K562 (cell line): ENCODE data around the gene ALS2CL. TPM values are rescaled to one million over a fixed set of nuclear protein-coding genes. Genes with fewer than 3 reads are reported as not detected.

Source experiments
- ATAC-seq: fragments of 200-7000 bp; cut with Tn5 transposase; 3 replicates; pipeline ENCODE4 v1.9.1; 2020; ENCODE audit warnings: moderate library complexity
- BruUV-seq: library from RNA; stranded (reverse); fragments of 400-500 nt; replicated peaks from 2 replicates; lab custom pipeline; 2021; lab: Mats Ljungman, UMichigan
- CTCF ChIA-PET: fragments of 300-600 bp; formaldehyde crosslinking; extraction: SDS; loops from one replicate; lab custom pipeline; 2021; ENCODE audit warnings: low intra/inter-chr PET ratio; lab: Yijun Ruan, JAX
- POLR2A ChIA-PET: fragments of 300-600, 350-650 bp; sonication (Branson Sonifier 250); formaldehyde crosslinking; extraction: SDS; loops from one replicate; lab custom pipeline; 2021; ENCODE audit warnings: antibody characterized with exemption, inconsistent platforms; lab: Yijun Ruan, JAX
- DNase-seq, 4 experiments: peaks; one replicate each; pipeline versions ENCODE4 v3.0.0 to v3.0.0-alpha.2; 2011 to 2018; ENCODE audit warnings: low spot score in 3 of 4, mixed read lengths in 3 of 4; ENCODE audit errors: extremely low read depth in 1 of 4
- FAIRE-seq: peaks from 2 replicates; lab custom pipeline; 2011; peaks lifted over from hg19 to GRCh38; lab: Jason Lieb, UNC
- H2AFZ ChIP-seq: 2 replicates; pipeline ENCODE4 v1.6.0; 2011; ENCODE audit warnings: low read depth, low read length, control low read depth, inconsistent platforms
- H3K27ac ChIP-seq: fragments of 200-600 bp; 3 replicates; pipeline ENCODE4 v1.8.0; 2011; ENCODE audit warnings: low read depth, mild to moderate bottlenecking, control low read depth, inconsistent platforms, low read length, moderate library complexity, mixed read lengths; ENCODE audit errors: extremely low read depth
- H3K27me3 ChIP-seq, 2 experiments: fragments of 300-600 bp in 1 of 2; 2 replicates in 1 of 2; 3 replicates in 1 of 2; pipeline versions ENCODE4 v1.6.0 to v1.8.0; 2011; ENCODE audit warnings: inconsistent platforms in 2 of 2, low read length in 2 of 2, mild to moderate bottlenecking in 1 of 2, mixed read lengths in 1 of 2, moderate library complexity in 1 of 2; ENCODE audit not compliant: control insufficient read depth in 2 of 2, insufficient read depth in 2 of 2
- H3K36me3 ChIP-seq: fragments of 300-600 bp; 3 replicates; pipeline ENCODE4 v1.8.0; 2011; ENCODE audit warnings: mild to moderate bottlenecking, low read length, inconsistent platforms; ENCODE audit not compliant: control insufficient read depth, insufficient read depth
- H3K4me1 ChIP-seq, 2 experiments: fragments of 200-600 bp in 1 of 2; replicated peaks in 1 of 2; 2 replicates in 1 of 2; 3 replicates in 1 of 2; pipeline versions ENCODE4 v1.5.1 to v1.8.0; 2011; ENCODE audit warnings: inconsistent platforms in 2 of 2, low read length in 2 of 2, mild to moderate bottlenecking in 1 of 2, mixed read lengths in 1 of 2, moderate library complexity in 1 of 2; ENCODE audit not compliant: control insufficient read depth in 2 of 2, insufficient read depth in 2 of 2
- H3K4me2 ChIP-seq: 2 replicates; pipeline ENCODE4 v1.6.1; 2011; ENCODE audit warnings: low read length, control low read depth, inconsistent platforms, mixed read lengths; ENCODE audit not compliant: insufficient read depth
- H3K4me3 ChIP-seq: fragments of 200-600 bp; sonication (generic), shearing (Covaris generic); 2 replicates; pipeline ENCODE4 v1.5.1; 2016; ENCODE audit warnings: control low read depth, inconsistent platforms
- H3K79me2 ChIP-seq: fragments of 200-600 bp; 3 replicates; pipeline ENCODE4 v1.8.0; 2011; ENCODE audit warnings: low read length, inconsistent platforms; ENCODE audit not compliant: control insufficient read depth, insufficient read depth
- H3K9ac ChIP-seq, 2 experiments: 2 replicates each; pipeline versions ENCODE4 v1.6.0 to v1.6.1; 2011; ENCODE audit warnings: low read depth in 2 of 2, low read length in 2 of 2, control low read depth in 1 of 2, inconsistent platforms in 1 of 2, mild to moderate bottlenecking in 1 of 2, mixed read lengths in 1 of 2; ENCODE audit not compliant: insufficient read depth in 1 of 2
- H3K9me1 ChIP-seq: one replicate; pipeline ENCODE4 v1.6.0; 2011; ENCODE audit warnings: inconsistent platforms, mild to moderate bottlenecking, low read length, moderate library complexity; ENCODE audit not compliant: control insufficient read depth, insufficient read depth
- H3K9me3 ChIP-seq: replicated peaks from 2 replicates; pipeline ENCODE4 v1.5.1; 2011; ENCODE audit warnings: low read depth, low read length, inconsistent platforms; ENCODE audit not compliant: control insufficient read depth, insufficient read depth
- H4K20me1 ChIP-seq: replicated peaks from 2 replicates; pipeline ENCODE4 v1.6.1; 2011; ENCODE audit warnings: low read length, inconsistent platforms, mixed read lengths; ENCODE audit not compliant: control insufficient read depth, insufficient read depth
- HSF4 ChIP-seq: fragments of 250-450 bp; sonication (Bioruptor Pico); IDR thresholded peaks from 2 replicates; pipeline ENCODE4 v2.1.2; 2022; ENCODE audit warnings: mild to moderate bottlenecking, moderate library complexity, borderline replicate concordance
- MTA2 ChIP-seq: fragments of 450-650 bp; IDR thresholded peaks from 2 replicates; pipeline ENCODE4 v1.6.1; 2016; ENCODE audit warnings: low read depth
- SAFB2 ChIP-seq: fragments of 200-400 bp; formaldehyde crosslinking; IDR thresholded peaks from 2 replicates; pipeline ENCODE4 v1.6.1; 2018; ENCODE audit warnings: borderline replicate concordance, low read length, low read depth, moderate library complexity; ENCODE audit not compliant: severe bottlenecking
- XRCC3 ChIP-seq: fragments of 450-650 bp; IDR thresholded peaks from 2 replicates; pipeline ENCODE4 v1.6.1; 2017; ENCODE audit warnings: mild to moderate bottlenecking, moderate library complexity
- ZNF431 ChIP-seq: sonication (generic); formaldehyde crosslinking; IDR thresholded peaks from 2 replicates; pipeline ENCODE4 v1.8.0; 2022; ENCODE audit warnings: mild to moderate bottlenecking, missing genetic modification reagents
- ZNF766 ChIP-seq: fragments of 200-800 bp; sonication (Bioruptor generic); conservative IDR thresholded peaks from 2 replicates; pipeline ENCODE4 v1.6.1; 2016; ENCODE audit warnings: missing genetic modification characterization, missing compliant biosample characterization
- WGBS: fragments of 100-300 bp; shearing (Covaris generic); methylation state at CpG from one replicate; pipeline ENCODE4 v1.1.6; 2016; ENCODE audit warnings: low coverage, mixed read lengths; ENCODE audit not compliant: insufficient coverage; ENCODE audit errors: missing lambda C conversion rate; 5-methylcytosine and 5-hydroxymethylcytosine counted together
- in situ Hi-C: fragments of 300-500 bp; cut with MboI; formaldehyde crosslinking; loops from 4 replicates; pipeline ENCODE4 v1.15.0; 2018; ENCODE audit warnings: inconsistent platforms, mixed read lengths
- intact Hi-C: fragments of 100-400 bp; cut with micrococcal nuclease; formaldehyde crosslinking; loops from 2 replicates; pipeline ENCODE4 v1.14.2; 2022
- polyA plus RNA-seq, 8 experiments: library from polyadenylated mRNA; depleted of rRNA in 4 of 8; stranded (reverse) in 5 of 8; unstranded in 3 of 8; fragments of >200 nt; fragmentation: Nextera tagmentation in 2 of 8; fragmentation: Illumina TruSeq in 1 of 8; extraction: Ambion mirVana in 2 of 8; extraction: Trizol in 1 of 8; gene quantifications; 2 replicates each; pipeline versions ENCODE4 v1.2.1 to v1.2.3, GENCODE V29; 2011 to 2014; ENCODE audit warnings: inconsistent platforms in 1 of 8, missing spikeins in 1 of 8
- total RNA-seq, 7 experiments: library from RNA; depleted of rRNA in 6 of 7; stranded (reverse); fragments of >200 nt in 6 of 7; fragmentation: Illumina TruSeq in 2 of 7; extraction: Trizol in 2 of 7; gene quantifications; 2 replicates each; pipeline versions ENCODE4 v1.2.1 to v1.2.3, GENCODE V29; 2011 to 2021; ENCODE audit warnings: low replicate concordance in 1 of 7
- TF ChIP-seq, protein P1 (sequence below): sonication (generic); formaldehyde crosslinking; IDR thresholded peaks from 2 replicates; pipeline ENCODE4 v1.8.1; 2023; ENCODE audit warnings: mild to moderate bottlenecking, missing genetic modification reagents, moderate library complexity
- TF ChIP-seq, protein P2 (sequence below): sonication (generic); formaldehyde crosslinking; IDR thresholded peaks from 2 replicates; pipeline ENCODE4 v1.8.0; 2022; ENCODE audit warnings: mild to moderate bottlenecking, missing genetic modification reagents
- TF ChIP-seq, protein P3 (sequence below): fragments of 450-650 bp; formaldehyde crosslinking; IDR thresholded peaks from 2 replicates; pipeline ENCODE4 v1.4.0; 2020; ENCODE audit warnings: mild to moderate bottlenecking

The ALS2CL gene
- total and polyA plus RNA-seq, 9 of the 15 experiments (the other 6 are each of a cell fraction or from before 2014, with no cell fraction given): 0.03 to 0.13 (median 0.05) TPM; not detected in 3

DNA sequence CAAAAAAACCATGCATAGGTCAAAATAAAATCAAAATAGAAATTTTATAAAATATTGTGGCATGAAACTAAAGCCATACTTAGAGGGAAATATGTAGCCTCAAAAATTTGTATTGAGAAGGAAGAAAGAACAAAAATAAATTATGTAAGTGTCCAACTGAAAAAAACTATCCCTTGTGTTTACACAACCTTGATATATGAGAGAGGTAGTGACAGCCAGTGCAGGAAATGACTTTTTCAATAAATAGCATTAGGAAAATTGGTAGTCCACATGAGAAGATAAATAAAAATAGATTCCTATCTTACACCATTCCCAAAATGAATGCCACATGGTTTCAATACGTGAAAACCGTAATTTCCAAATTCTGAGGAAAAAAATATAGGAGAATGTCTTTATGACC, 37.3 kb upstream of the ALS2CL start:
- 0% methylated on average over 2 of the region's 2 CpGs for WGBS
- Histone ChIP-seq H3K36me3 (no peaks in the 10 kb centered on the region), H2AFZ (no peak overlapping the region), H3K9me1 (no peaks in the 10 kb centered on the region), H3K4me1 (0 out of 5 replicates have a peak, but pooled peaks cover 0 to 4% of the 10 kb centered on the region in 2 experiments), H3K9me3 (no peaks in the 10 kb centered on the region), H3K4me3 (no peak overlapping the region)
- in situ Hi-C loops: no loop called here
- DNase-seq (no peak), FAIRE-seq (no peak), ATAC-seq (no peak)
- intact Hi-C loops: no loop called here
- BruUV-seq: no TSS peak
- no peak for TF ChIP-seq MTA2
- TF ChIP-seq XRCC3: no peak
- TF ChIP-seq SAFB2: no peak
- TF ChIP-seq, protein P1, sequence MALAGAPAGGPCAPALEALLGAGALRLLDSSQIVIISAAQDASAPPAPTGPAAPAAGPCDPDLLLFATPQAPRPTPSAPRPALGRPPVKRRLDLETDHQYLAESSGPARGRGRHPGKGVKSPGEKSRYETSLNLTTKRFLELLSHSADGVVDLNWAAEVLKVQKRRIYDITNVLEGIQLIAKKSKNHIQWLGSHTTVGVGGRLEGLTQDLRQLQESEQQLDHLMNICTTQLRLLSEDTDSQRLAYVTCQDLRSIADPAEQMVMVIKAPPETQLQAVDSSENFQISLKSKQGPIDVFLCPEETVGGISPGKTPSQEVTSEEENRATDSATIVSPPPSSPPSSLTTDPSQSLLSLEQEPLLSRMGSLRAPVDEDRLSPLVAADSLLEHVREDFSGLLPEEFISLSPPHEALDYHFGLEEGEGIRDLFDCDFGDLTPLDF: no peak
- TF ChIP-seq ZNF431: no peak
- TF ChIP-seq, protein P2, sequence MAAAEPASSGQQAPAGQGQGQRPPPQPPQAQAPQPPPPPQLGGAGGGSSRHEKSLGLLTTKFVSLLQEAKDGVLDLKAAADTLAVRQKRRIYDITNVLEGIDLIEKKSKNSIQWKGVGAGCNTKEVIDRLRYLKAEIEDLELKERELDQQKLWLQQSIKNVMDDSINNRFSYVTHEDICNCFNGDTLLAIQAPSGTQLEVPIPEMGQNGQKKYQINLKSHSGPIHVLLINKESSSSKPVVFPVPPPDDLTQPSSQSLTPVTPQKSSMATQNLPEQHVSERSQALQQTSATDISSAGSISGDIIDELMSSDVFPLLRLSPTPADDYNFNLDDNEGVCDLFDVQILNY: no peak
- TF ChIP-seq HSF4: no peak
- TF ChIP-seq, protein P3, sequence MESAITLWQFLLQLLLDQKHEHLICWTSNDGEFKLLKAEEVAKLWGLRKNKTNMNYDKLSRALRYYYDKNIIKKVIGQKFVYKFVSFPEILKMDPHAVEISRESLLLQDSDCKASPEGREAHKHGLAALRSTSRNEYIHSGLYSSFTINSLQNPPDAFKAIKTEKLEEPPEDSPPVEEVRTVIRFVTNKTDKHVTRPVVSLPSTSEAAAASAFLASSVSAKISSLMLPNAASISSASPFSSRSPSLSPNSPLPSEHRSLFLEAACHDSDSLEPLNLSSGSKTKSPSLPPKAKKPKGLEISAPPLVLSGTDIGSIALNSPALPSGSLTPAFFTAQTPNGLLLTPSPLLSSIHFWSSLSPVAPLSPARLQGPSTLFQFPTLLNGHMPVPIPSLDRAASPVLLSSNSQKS (CRISPR knock-in tag): no peak
- TF ChIP-seq ZNF766 (CRISPR knock-in tag): no peak
- TF ChIP-seq, all 486 proteins: peak for 0
- Histone ChIP-seq H3K9ac (no peak overlapping the region), H3K4me2 (no peak overlapping the region), H3K27me3 (peaks cover 16 to 40% of the 10 kb centered on the region in 2 experiments; a peak in 4 of 5 replicates), H3K79me2 (no peaks in the 10 kb centered on the region), H3K27ac (no peak overlapping the region), H4K20me1 (peaks cover 6% of the 10 kb centered on the region; the same call in 1 of the 2 replicates)
- CTCF ChIA-PET: no interaction called here
- POLR2A ChIA-PET: no interaction called here
